Stomach (tissue), 9 donors: ENCODE data around the gene CREBL2. TPM values are rescaled to one million over a fixed set of nuclear protein-coding genes. Genes with fewer than 3 reads are reported as not detected.
"Not testable (repeated sequence)": the region's sequence is repeated elsewhere in the genome, so short reads cannot be mapped to it uniquely, and the experiment has no call there.

ENCODE experiments used
- DNase-seq, 2 donors: peaks; one replicate each; pipeline versions ENCODE4 v3.0.0 to v3.0.0-alpha.2; 2013 to 2019
- H3K27ac ChIP-seq, 5 donors: fragments of 200-600 bp in 4 of 5; sonication (generic) in 4 of 5; one replicate each; pipeline ENCODE4 v1.5.1; 2013 to 2019; ENCODE audit warnings: mild to moderate bottlenecking in 1 of 5, moderate library complexity in 1 of 5
- H3K27me3 ChIP-seq, 3 donors: fragments of 200-600 bp; sonication (generic); one replicate each; pipeline ENCODE4 v1.5.1; 2017 to 2019; ENCODE audit warnings: mixed run types in 1 of 3
- H3K36me3 ChIP-seq, 4 donors: fragments of 200-600 bp; sonication (generic); 1 replicate in 3 of 4; 2 replicates in 1 of 4; pipeline ENCODE4 v1.5.1; 2016 to 2019
- H3K4me1 ChIP-seq, 4 donors: fragments of 200-600 bp; sonication (generic); one replicate each; pipeline ENCODE4 v1.5.1; 2016 to 2019
- H3K4me3 ChIP-seq, 4 donors: fragments of 200-600 bp; sonication (generic) in 3 of 4; one replicate each; pipeline ENCODE4 v1.5.1; 2016 to 2019; ENCODE audit warnings: mild to moderate bottlenecking in 1 of 4
- H3K9me3 ChIP-seq, 4 donors: fragments of 200-600 bp; sonication (generic); one replicate each; pipeline ENCODE4 v1.5.1; 2016 to 2019
- CTCF ChIP-seq, 7 experiments: fragments of 450-650 bp in 4 of 7; fragments of 200-600 bp in 3 of 7; sonication (generic) in 3 of 7; IDR thresholded peaks; one replicate each; pipeline ENCODE4 v1.5.1; 2016 to 2019; ENCODE audit warnings: antibody characterized with exemption in 7 of 7, control low read depth in 2 of 7, mild to moderate bottlenecking in 1 of 7
- EP300 ChIP-seq: sonication (generic); formaldehyde crosslinking; IDR thresholded peaks from one replicate; pipeline ENCODE4 v1.6.1; 2017; ENCODE audit warnings: antibody characterized with exemption
- POLR2A ChIP-seq, 4 donors: fragments of 450-650 bp; IDR thresholded peaks; one replicate each; pipeline ENCODE4 v1.6.1; 2016; ENCODE audit warnings: antibody characterized with exemption in 4 of 4, control low read depth in 2 of 4, mild to moderate bottlenecking in 1 of 4, moderate library complexity in 1 of 4
- POLR2AphosphoS5 ChIP-seq, 3 donors: sonication (generic); formaldehyde crosslinking; IDR thresholded peaks; one replicate each; pipeline ENCODE4 v1.6.1; 2016; ENCODE audit warnings: antibody characterized with exemption in 3 of 3
- WGBS, 5 donors: extraction: QIAGEN DNeasy Blood & Tissue Kit in 3 of 5; methylation state at CpG; one replicate each; pipeline versions ENCODE4 v1.1.5 to v1.1.7; 2013 to 2018; 5-methylcytosine and 5-hydroxymethylcytosine counted together
- intact Hi-C: fragments of 100-400 bp; cut with DNase I; formaldehyde crosslinking; loops from one replicate; pipeline ENCODE4 v1.15.1; 2023; ENCODE audit warnings: low total_unique reads
- polyA plus RNA-seq, 3 donors: library from polyadenylated mRNA; stranded (reverse); fragments of 200-250 nt; gene quantifications; one replicate each; pipeline ENCODE4 v1.2.3, GENCODE V29; 2013
- total RNA-seq, 5 donors: library from RNA; depleted of rRNA; stranded (reverse); fragments of >200 nt; gene quantifications; one replicate each; pipeline versions ENCODE4 v1.1.0 to v1.2.3, GENCODE V29; 2014 to 2016
- donor health status: healthy with polysubstance abuse.
- donor health status: Bipolar disorder and iron deficiency.
- donor health status: healthy.

The CREBL2 gene
- total and polyA plus RNA-seq, 8 donors, result 8.2 to 42.0 (median 31.8) TPM

DNA sequence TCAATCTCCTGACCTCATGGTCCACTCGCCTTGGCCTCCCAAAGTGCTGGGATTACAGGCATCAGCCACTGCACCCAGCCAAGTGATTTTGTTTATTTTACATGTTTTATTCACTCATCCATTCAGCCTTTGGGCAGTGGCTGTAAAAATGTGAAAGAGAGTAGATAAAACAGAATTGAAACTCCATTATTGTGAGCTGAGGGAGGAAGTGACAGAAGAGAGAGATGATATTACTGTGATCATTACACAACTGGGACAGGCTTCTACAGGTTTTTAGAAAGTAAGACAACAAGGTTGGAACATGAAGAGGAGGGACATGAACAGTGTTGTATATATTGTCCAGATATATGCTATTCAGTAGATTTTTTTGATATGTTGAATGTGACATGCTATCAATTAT is 25.0 kb downstream of the CREBL2 start:
- DNase-seq, result no peak
- H3K27me3 ChIP-seq, result no peaks in the 10 kb centered on the region
- intact Hi-C loops, result no loop called here
- no peaks in the 10 kb centered on the region for H3K4me1 ChIP-seq
- H3K36me3 ChIP-seq, result peaks cover 30 to 67% (median 66%) of the 10 kb centered on the region in 4 donors
- no peak overlapping the region for H3K27ac ChIP-seq
- H3K9me3 ChIP-seq, result peaks cover 2 to 14% (median 11%) of the 10 kb centered on the region in 4 donors
- WGBS, 5 donors, result 67 to 100% (median 87%) methylated on average over 1 of the region's 1 CpG
- TF ChIP-seq POLR2AphosphoS5 (IDR thresholded peaks at IDR 0.05), result no peak
- no peak for TF ChIP-seq EP300
- no peak overlapping the region for H3K4me3 ChIP-seq

GRCh38 chr12:12639995-12640394 is 28.3 kb downstream of the CREBL2 start:
- Histone ChIP-seq H3K9me3 (peaks cover 2 to 14% (median 11%) of the 10 kb centered on the region in 4 donors), H3K36me3 (peaks cover 43 to 91% (median 90%) of the 10 kb centered on the region in 4 donors)
- H3K27me3 ChIP-seq, H3K4me1 ChIP-seq, DNase-seq, H3K27ac ChIP-seq, H3K4me3 ChIP-seq, intact Hi-C loops: not testable (repeated sequence)
- 86 to 93% (median 89%) methylated on average over 4 of the region's 4 CpGs for WGBS, 5 donors

DNA sequence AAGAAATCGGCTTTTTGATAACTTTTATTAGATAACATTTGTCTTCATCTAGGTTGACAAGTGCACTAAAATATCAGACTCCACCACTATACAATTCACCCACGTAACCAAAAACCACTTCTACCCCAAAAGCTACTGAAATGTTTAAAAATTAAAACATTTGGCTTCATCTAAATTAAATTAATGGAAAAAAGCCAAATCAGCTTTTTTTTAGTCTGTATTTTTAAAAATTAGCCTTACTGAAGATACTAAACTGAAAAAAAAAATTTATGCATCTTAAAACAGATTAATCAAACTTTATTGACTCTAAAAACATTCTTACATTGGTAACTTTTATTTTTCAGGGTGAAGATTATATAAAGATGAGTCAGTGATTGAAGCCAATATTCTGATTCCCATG is 30.0 kb downstream of the CREBL2 start:
- H3K36me3 ChIP-seq, result peaks cover 33 to 76% (median 75%) of the 10 kb centered on the region in 4 donors
- WGBS, 5 donors, result 90 to 97% (median 93%) methylated on average over 2 of the region's 2 CpGs

GRCh38 chr12:12642916-12643315 is 31.2 kb downstream of the CREBL2 start:
- H3K4me3 ChIP-seq, result no peak overlapping the region
- intact Hi-C loops, result no loop called here
- no peak for DNase-seq
- peaks cover 5 to 20% (median 15%) of the 10 kb centered on the region in 4 donors for H3K9me3 ChIP-seq
- no peak overlapping the region for H3K27ac ChIP-seq
- TF ChIP-seq CTCF (IDR thresholded peaks at IDR 0.05) (no peak), POLR2AphosphoS5 (IDR thresholded peaks at IDR 0.05) (no peak), POLR2A (IDR thresholded peaks at IDR 0.05) (no peak), EP300 (no peak)
- peaks cover 22 to 64% (median 62%) of the 10 kb centered on the region in 4 donors for H3K36me3 ChIP-seq
- WGBS, 5 donors, result 88 to 99% (median 93%) methylated on average over 3 of the region's 3 CpGs
- H3K27me3 ChIP-seq, result no peaks in the 10 kb centered on the region
- H3K4me1 ChIP-seq, result no peaks in the 10 kb centered on the region

More for the DNA sequence above, 30.0 kb downstream of the CREBL2 start:
- Histone ChIP-seq H3K27me3 (no peaks in the 10 kb centered on the region), H3K9me3 (peaks cover 2 to 14% (median 11%) of the 10 kb centered on the region in 4 donors), H3K4me3 (no peak overlapping the region), H3K27ac (no peak overlapping the region), H3K4me1 (no peaks in the 10 kb centered on the region)
- TF ChIP-seq POLR2A (IDR thresholded peaks at IDR 0.05), result no peak
- TF ChIP-seq CTCF (IDR thresholded peaks at IDR 0.05), result no peak
- no peak for TF ChIP-seq POLR2AphosphoS5 (IDR thresholded peaks at IDR 0.05)
- TF ChIP-seq EP300, result no peak
- intact Hi-C loops, result no loop called here
- no peak for DNase-seq

GRCh38 chr12:12645485-12645884 is 33.8 kb downstream of the CREBL2 start:
- intact Hi-C loops, result no loop called here

GRCh38 chr12:12645968-12646367 is 34.3 kb downstream of the CREBL2 start:
- H3K9me3 ChIP-seq, result peaks cover 10 to 29% (median 28%) of the 10 kb centered on the region in 4 donors
- H3K4me1 ChIP-seq, H3K27me3 ChIP-seq, H3K4me3 ChIP-seq, intact Hi-C loops, DNase-seq, H3K27ac ChIP-seq: not testable (repeated sequence)
- WGBS, 5 donors, result 87 to 95% (median 91%) methylated on average over 6 of the region's 6 CpGs
- H3K36me3 ChIP-seq, result peaks cover 13 to 35% (median 32%) of the 10 kb centered on the region in 4 donors

More at GRCh38 chr12:12645485-12645884, 33.8 kb downstream of the CREBL2 start:
- H3K36me3 ChIP-seq, result peaks cover 13 to 38% (median 36%) of the 10 kb centered on the region in 4 donors
- H3K27ac ChIP-seq, result no peak overlapping the region
- WGBS, 5 donors, result 60 to 73% (median 70%) methylated on average over 3 of the region's 3 CpGs
- H3K27me3 ChIP-seq, result no peaks in the 10 kb centered on the region
- no peaks in the 10 kb centered on the region for H3K4me1 ChIP-seq
- H3K9me3 ChIP-seq, result peaks cover 10 to 30% (median 28%) of the 10 kb centered on the region in 4 donors
- no peak for TF ChIP-seq POLR2A (IDR thresholded peaks at IDR 0.05)
- peak in 1 of 3 donors; percentile 5 for TF ChIP-seq POLR2AphosphoS5 (IDR thresholded peaks at IDR 0.05)
- no peak for TF ChIP-seq EP300
- TF ChIP-seq CTCF (IDR thresholded peaks at IDR 0.05), result peak in 4 of 7 experiments; percentile 31 to 44 (median 37)
- H3K4me3 ChIP-seq, result no peak overlapping the region
- peak in 1 of 2 donors; percentile 31 for DNase-seq
